ENCODE data around the gene GPR63.

The GPR63 gene

DNA sequence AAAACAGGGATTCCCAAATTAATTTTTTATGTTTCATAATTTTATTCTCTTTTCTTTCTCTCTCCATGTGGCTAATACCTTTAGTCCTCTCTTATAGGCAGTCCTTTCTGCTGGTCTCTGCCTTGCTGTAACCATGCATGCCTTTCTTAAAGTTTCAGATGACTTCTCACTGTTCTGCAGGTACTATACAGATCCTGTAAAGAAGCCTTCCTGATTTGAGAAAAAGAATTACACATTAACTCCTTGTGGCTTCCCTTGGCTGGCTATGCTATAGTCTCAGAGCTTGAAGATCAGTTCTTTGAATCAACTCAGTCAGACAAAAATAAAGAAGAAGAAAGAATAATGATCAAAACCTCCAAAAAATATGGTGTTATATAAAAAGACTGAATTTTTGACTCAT lies 7.3 kb upstream of the GPR63 start:
- TF ChIP-seq POLR2AphosphoS5 (IDR thresholded peaks at IDR 0.05; ENCODE audit: low read depth, low read length) (no peak), SIN3A (IDR thresholded peaks at IDR 0.05; ENCODE audit: borderline replicate concordance, insufficient read depth, low read length) (no peak), TAF1 (IDR thresholded peaks at IDR 0.05; ENCODE audit: borderline replicate concordance, insufficient read depth, low read length) (no peak), FOXP2 (optimal IDR thresholded peaks at IDR 0.05; ENCODE audit: borderline replicate concordance, extremely low read depth, extremely low read length, insufficient read depth) (no peak)
- TF ChIP-seq, protein P1, sequence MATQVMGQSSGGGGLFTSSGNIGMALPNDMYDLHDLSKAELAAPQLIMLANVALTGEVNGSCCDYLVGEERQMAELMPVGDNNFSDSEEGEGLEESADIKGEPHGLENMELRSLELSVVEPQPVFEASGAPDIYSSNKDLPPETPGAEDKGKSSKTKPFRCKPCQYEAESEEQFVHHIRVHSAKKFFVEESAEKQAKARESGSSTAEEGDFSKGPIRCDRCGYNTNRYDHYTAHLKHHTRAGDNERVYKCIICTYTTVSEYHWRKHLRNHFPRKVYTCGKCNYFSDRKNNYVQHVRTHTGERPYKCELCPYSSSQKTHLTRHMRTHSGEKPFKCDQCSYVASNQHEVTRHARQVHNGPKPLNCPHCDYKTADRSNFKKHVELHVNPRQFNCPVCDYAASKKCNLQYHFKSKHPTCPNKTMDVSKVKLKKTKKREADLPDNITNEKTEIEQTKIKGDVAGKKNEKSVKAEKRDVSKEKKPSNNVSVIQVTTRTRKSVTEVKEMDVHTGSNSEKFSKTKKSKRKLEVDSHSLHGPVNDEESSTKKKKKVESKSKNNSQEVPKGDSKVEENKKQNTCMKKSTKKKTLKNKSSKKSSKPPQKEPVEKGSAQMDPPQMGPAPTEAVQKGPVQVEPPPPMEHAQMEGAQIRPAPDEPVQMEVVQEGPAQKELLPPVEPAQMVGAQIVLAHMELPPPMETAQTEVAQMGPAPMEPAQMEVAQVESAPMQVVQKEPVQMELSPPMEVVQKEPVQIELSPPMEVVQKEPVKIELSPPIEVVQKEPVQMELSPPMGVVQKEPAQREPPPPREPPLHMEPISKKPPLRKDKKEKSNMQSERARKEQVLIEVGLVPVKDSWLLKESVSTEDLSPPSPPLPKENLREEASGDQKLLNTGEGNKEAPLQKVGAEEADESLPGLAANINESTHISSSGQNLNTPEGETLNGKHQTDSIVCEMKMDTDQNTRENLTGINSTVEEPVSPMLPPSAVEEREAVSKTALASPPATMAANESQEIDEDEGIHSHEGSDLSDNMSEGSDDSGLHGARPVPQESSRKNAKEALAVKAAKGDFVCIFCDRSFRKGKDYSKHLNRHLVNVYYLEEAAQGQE (IDR thresholded peaks at IDR 0.05; ENCODE audit: insufficient read depth in 1 of 2, low read depth in 2 of 2, low read length in 2 of 2), result no peak

DNA sequence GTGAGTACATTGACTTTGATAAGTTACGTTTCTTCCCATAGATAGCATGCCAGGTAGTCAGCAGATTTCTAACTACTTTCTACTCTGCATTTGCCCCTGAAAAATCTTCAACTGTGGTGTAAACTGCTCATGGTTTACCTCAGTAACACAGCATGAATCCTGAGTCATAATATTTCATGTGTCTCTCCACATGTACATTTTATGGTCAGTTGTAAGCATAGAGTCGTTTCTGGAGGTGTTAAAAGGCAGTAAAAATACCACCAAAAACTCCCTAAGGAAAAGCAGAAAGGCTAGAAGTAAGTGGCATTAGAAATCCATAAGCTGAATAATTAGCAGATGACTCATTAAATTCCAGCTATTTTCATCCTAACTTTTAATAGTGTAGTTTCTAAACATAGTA lies 4.1 kb upstream of the GPR63 start:
- no peak for TF ChIP-seq FOXP2 (optimal IDR thresholded peaks at IDR 0.05; ENCODE audit: borderline replicate concordance, extremely low read depth, extremely low read length, insufficient read depth)
- TF ChIP-seq SIN3A (IDR thresholded peaks at IDR 0.05; ENCODE audit: borderline replicate concordance, insufficient read depth, low read length), result no peak
- TF ChIP-seq, protein P1 (IDR thresholded peaks at IDR 0.05; ENCODE audit: insufficient read depth in 1 of 2, low read depth in 2 of 2, low read length in 2 of 2), result no peak
- TF ChIP-seq TAF1 (IDR thresholded peaks at IDR 0.05; ENCODE audit: borderline replicate concordance, insufficient read depth, low read length), result no peak
- TF ChIP-seq POLR2AphosphoS5 (IDR thresholded peaks at IDR 0.05; ENCODE audit: low read depth, low read length), result no peak

DNA sequence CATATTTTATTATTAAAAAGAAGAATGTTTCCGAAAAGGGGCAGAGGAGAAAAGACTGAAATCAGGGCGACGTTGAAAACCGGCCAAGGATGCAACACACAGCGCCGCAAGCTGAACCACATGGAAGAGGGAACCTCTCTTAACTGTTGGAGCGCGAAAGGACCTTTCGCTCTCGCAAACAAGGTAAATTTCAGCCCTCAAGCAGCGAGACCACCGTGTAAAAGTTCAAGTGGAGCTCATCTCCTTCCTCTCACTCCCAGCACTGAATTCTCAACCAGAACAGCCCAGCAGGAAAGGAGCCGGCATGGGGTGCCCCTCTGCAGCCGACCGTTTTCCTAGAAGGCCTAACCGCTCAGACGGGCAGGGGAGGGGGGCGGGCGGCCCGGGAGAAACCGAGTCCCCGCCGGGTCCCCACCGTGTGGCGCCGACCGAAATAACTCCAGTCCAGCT lies 621 bp downstream of the GPR63 start:
- TF ChIP-seq, protein P1 (IDR thresholded peaks at IDR 0.05; ENCODE audit: insufficient read depth in 1 of 2, low read depth in 2 of 2, low read length in 2 of 2), result no peak

GRCh38 chr6:96834070-96834469 lies 3.2 kb downstream of the GPR63 start:
- no peak for TF ChIP-seq TAF1 (IDR thresholded peaks at IDR 0.05; ENCODE audit: borderline replicate concordance, insufficient read depth, low read length)
- TF ChIP-seq POLR2AphosphoS5 (IDR thresholded peaks at IDR 0.05; ENCODE audit: low read depth, low read length), result no peak
- TF ChIP-seq SIN3A (IDR thresholded peaks at IDR 0.05; ENCODE audit: borderline replicate concordance, insufficient read depth, low read length), result no peak

DNA sequence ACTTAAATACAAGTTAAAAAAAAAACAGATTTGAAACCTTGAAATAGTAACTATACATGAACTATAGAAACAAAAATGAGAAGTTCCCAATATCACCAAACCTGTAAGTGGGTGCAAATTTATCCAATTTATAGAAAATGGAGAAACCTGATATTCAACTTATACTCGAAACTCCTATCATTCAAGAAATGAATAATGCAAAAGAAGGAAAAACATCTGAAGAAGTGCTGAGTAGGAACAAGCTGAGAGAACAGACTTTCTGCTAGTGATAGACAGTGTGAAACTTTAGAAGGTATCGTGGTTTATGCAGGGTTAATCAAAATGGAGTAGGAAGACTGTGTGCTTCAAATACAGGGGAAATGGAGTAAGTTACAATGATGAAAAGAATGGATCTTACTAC lies 4.5 kb downstream of the GPR63 start:
- TF ChIP-seq SIN3A (IDR thresholded peaks at IDR 0.05; ENCODE audit: borderline replicate concordance, insufficient read depth, low read length) (no peak), POLR2AphosphoS5 (IDR thresholded peaks at IDR 0.05; ENCODE audit: low read depth, low read length) (no peak), TAF1 (IDR thresholded peaks at IDR 0.05; ENCODE audit: borderline replicate concordance, insufficient read depth, low read length) (no peak), FOXP2 (optimal IDR thresholded peaks at IDR 0.05; ENCODE audit: borderline replicate concordance, extremely low read depth, extremely low read length, insufficient read depth) (no peak)
- TF ChIP-seq, protein P1 (IDR thresholded peaks at IDR 0.05; ENCODE audit: insufficient read depth in 1 of 2, low read depth in 2 of 2, low read length in 2 of 2), result no peak

Measured in PFSK-1 (cell line).